ENCODE results near the gene HDAC8.

The HDAC8 gene

DNA sequence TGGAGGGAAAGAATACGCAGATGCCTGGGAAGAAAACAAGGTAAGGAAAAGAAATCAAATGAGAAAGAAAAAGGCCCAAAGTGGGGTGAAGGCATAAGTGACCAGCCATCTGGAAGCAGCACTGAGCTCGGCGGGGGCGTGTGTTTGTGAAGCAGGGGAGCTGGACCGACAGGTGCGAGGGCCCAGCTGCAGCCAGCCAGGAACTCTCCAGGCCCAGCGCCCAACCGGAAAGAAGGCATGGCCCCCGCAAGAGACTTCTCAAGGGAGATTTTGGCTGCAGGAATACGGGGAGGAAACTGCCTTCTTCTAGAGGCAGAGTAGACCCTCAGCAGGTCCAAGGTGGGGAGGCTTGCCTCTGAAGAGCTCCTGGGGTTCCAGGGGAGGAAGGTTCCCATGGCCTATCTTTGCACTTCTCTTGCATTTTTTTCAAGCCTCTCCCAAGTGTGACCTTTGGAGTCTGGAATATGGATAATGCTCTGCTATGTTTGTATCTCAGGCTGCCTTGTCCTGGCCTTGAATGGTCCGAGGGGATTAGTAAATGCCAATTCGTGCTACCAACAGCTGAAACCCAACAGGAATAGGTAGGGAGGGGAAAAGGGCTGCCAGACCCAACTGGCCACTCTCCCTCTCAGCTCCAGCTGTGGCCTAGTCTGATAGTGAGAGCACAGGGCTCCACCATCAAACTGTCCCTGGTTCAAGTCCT is 256.1 kb downstream of the HDAC8 start:
- DNase-seq (ENCODE audit: low spot score) = no peak

DNA sequence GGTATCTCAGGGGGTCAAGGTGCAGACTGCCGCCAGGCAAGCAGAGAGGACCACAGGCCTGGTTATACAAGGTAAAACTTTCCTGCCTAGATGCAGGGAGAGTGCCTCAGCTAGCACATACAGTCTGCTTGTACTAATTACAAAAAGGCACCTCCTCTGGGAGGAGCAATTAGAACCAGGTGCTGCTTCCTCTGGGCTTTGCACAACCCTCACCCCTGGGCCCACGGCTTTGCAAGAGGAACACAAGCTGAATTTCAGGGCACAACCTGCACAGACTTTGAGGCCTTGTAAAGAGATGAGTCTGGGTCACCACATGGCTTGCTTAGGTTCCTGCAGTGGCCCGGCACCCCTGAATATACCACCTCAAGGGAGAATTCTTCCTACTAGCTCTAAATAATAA is 257.8 kb downstream of the HDAC8 start:
- DNase-seq (ENCODE audit: low spot score) = no peak

DNA sequence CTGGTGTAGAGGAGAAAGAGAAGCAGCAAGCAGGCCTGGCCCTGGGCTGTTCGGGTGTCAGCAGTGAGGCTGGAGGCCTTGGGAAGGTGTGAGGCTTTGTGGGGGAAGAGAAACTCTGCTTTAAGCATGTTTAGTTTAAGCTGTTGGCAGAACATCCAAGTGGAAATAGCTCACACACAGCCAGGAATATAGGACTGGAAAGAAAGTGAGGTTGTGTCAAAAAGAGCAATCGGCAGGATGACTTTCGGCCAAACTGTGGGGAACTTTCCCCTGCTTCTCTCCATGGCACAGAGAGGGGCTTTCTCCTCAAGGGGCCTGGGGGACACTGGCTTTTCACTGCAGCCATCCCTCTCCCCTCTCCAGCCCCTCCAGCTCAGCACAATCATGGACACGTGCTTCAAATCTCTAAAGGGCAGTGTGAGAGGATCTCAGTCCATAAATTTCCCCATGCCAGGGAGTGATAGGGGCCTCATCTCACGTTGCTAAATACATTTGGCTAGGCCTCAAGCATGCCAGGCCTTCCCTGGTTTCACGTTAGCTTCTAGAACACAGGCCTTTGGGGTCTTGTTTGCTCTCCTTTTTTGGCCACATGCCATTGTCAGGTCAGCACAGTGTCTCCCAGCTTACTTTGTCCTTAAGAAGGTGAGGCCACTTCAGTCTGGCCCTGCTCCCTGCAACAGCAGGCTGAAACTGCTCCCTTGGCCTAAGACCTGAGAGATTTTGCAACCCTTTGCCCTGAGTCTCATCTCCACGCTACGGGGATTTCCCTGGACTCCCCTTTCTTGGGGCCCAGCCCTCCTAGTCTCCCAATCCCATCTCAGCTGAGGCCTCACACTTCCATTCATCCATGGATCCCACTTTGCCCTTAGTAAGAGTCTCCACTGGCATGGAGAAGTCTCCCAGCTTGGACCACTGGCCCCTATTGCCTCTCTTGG is 258.7 kb downstream of the HDAC8 start:
- no peak for DNase-seq (ENCODE audit: low spot score)

DNA sequence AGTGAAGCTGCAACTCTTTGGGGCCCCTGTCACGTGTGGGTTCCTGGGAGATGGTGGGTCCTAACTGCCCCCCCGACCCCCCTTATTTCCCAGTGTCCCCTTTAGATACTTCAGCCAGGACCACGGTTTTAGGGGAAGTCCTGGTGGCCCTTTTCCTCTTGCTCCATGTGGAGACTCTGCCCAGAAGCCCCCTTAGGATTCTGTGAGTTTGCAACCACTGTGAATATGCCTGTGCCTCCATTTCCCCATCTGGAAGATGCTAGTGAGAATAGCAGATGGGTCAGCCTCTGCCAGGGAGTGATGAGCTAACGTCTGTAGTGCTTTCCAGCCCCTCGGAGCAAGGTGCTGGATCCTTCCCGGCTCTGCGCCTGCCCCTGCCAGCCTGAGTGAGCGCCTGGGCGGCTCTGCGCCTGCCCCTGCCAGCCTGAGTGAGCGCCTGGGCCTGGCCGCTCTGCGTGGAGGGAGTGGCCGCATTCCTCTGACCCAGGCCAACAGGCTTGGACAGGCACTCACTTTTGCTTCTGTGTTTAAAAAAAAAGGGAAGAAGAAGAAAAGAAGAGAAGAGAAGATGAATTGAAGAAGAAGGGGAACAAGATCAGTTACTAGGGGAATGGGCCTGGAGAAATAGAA is 260.2 kb downstream of the HDAC8 start:
- no peak for DNase-seq (ENCODE audit: low spot score)

DNA sequence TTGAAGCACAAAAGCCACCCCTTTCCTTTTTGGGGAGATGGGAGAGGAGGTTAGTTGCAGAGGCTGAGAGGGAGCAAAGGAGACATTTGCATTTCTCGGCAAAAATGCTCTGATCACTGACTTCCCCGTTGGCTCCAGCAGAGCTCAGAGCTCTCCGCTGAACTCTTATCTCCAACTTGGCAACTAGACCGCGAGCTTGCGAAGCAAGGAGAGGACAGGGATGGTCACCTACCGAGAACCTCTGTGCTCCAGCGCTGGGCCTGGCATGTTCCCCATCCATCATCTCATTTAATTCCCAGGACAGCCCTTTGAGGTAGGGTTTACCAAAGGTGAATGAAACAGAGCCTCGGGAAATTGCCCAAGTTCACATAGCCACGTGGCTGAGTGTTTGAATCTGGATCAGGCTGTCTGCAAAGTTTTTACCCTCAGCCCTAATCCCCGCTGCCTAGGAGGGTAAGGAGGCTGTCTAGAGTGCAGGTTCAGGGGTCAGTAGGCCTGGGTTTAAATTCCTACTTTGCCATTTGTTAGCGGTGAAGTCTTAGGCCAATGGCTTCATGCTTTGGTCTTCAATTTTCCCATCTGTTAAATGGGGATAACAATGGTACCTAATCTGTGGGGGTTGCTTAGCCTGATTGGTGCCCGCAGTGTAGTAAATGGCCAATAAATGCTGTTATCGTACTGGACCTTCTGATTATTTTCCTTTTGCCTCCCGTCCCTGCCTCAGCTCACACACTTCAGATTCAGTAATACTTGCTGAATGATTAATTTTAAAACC is 263.2 kb downstream of the HDAC8 start:
- no peak for DNase-seq (ENCODE audit: low spot score)

DNA sequence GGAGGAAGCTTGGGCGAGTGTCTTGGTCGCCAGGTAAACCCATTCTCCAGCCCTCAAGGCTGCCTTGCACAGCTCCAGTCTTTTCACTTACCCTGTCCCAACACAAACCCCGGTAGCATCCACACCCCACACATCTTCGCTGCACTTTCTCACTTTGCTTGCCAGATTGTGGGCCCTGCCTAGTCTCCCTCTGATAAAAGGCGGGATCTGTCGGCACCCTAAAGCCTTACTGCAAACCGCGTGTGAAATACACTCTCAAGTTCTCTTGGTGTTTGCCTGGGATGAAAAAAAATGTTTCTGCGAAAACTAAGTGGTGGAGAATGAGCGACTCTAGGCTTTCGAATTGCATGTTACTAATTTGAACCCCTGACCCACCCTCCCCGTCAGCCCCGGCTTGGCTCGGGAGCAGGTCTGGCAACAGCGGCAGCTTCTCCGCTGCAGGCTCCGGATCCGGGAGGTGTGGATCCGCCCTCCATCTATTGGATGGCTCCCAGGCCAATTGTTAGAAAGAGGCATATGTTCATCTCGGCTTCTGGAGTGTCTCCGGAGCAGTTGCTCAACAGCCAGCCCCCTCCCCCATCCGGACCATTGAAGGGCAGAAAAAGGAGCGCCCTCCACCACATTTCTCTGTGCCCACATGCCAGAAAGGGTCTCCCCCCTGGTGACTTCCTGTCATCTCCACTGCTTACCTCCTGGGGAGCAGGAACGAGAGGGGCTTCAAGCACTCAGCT is 263.9 kb downstream of the HDAC8 start:
- DNase-seq (ENCODE audit: low spot score) = peak; percentile 74

DNA sequence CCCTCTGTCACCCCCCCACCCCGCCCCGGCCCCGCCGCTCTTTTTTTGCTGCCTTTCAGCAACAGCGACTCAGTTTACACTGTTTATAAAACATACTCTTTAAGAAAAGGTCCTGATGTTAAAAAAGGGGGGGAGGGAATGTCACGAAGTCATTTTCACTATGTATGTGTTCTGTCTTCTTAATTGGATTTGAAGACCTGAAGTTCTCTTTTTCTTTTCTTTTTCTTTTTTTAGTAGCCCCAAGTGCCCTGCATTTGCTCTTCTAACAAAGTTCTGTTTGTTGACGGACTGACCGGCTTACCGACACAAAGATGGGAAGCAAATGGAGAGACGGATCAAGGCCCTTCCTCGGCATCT is 264.5 kb downstream of the HDAC8 start:
- no peak for DNase-seq (ENCODE audit: low spot score)

DNA sequence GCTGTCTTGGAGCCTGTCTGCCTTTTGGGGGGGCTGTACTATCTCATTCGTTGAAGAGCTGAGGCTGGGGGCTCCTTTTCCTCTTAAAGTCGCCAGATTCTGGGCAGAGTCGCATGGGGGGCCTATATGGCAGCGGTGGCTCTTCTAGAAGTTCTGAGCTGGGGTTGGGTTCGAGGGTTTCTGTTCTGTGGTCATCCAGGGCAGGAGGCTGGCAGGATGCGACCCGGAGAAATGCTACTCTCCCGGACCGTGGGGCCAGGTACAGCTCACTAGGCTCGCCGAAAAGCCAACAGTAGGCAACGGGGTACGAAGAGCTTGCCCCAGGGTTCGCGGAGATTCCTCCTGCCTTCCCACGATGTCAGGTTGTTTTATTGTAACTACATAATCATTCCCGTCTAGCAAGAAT is 265.0 kb downstream of the HDAC8 start:
- no peak for DNase-seq (ENCODE audit: low spot score)

DNA sequence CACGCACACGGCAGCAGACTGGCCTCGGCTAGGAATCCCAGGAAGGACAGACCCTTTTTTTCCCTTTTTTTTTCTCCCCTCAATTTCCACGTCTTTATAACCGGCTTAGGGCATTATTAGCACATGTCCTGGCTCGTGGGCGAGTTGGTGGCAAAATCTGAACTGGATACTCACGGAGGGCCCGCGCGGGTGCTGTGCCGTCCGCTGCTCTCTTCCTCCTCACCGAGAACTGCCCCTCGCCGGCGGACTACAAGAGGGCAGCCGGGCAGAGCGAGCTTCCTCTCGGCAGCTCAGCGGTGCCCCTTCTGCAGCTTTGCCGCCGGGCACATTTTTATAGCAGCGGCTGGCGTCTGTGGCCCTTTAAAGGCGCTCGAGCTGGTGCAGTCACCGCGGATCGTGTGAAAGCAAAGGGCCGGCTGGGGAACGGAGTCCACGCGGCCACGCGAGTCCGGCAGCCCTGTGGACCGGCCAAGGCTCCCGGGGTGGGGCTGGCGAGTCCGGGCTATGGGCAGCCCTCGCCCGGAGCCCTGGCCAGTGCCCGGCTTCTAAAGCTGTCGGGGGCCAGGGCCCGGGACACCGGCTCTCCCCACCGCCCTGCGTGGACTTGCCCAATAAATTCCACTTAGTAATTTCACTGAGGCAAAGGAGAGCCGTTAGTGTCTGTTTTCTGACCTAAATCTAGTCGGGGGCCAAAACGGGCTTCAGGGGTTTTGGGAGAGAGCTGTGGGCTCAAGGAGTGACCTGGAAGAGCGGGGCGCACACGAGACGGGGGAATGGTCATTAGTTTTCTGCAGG is 265.6 kb downstream of the HDAC8 start:
- peak; percentile 68 for DNase-seq (ENCODE audit: low spot score)

DNA sequence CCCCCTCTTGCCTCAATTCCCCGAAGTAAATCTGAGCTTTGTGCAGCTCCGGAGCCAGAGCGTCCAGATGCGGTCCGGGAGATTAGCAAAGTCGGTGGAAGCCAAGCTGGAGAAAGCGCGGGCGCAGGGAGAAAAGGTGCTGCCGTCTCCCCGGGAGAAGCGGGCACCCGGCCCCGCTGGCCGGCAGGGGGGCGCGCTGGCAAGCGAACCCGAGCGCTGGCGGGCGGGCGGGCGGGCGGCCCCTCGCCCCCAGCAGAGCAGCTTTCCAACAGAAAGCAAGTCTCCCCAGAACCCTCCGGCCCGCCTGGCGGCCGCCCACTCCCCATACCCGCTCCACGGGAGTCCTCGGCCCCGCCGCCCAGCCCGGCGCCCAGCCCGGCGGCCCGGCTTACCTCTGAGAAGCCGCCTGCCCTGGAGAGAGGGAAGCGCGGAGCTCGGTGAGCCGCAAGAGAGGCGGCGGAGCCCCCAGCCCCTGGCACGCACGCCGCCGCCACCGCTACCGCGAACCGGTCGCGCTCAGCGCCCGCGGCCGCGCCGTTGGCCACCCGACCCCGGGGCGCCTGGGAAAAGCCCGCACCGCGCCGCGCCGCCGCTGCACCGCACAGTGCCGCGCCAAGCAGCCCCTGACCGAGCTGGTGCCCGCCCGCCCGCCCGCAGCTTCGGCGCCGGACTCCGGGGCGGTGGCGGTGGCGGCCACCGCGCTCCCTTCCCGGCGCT is 266.4 kb downstream of the HDAC8 start:
- DNase-seq (ENCODE audit: low spot score) = no peak

DNA sequence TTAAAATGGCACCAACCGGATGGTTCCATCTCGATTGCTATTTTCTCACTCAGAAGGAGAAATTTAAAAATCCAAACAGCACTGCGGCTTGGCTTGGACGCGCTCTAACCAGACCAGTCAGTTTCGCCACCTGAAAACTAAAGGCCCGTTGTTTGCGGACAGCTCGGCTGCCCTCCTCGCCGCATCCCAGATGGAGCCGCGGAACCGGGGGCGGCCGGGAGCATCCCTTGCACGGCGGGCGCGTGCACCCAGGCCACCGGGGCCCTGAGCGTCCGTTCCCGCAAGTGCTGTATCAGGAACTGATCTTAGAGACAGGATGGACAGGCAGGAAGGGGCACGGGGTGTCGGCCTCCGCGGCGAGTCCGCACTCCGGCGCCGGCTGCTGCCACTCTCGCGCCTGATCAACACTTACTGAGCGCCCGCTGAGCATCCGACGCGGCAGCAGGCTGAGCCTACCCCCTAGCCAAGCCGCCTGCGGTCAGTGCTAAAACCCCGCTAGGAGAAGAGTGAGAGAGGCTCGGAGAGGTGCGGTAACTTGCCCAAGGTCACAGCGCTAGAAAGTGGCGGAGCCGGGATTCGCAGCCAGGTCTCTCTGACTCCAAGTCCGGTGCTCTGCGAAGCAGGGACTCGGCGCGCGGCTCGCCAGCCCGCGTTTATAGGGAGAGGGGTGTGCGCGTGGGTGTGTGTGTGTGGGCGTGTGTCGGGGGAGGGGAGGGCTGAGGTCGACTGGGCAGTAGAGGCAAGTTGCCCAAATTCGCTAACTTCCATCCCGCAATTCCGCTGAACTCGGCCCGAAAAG is 267.2 kb downstream of the HDAC8 start, which contains the start of gene CITED1:
Gene CITED1 (minus strand): TSS at position 629 of the 799 bp plus-strand sequence. CDS start 3,045 bp downstream, outside the sequence.
- DNase-seq (ENCODE audit: low spot score) = no peak

DNA sequence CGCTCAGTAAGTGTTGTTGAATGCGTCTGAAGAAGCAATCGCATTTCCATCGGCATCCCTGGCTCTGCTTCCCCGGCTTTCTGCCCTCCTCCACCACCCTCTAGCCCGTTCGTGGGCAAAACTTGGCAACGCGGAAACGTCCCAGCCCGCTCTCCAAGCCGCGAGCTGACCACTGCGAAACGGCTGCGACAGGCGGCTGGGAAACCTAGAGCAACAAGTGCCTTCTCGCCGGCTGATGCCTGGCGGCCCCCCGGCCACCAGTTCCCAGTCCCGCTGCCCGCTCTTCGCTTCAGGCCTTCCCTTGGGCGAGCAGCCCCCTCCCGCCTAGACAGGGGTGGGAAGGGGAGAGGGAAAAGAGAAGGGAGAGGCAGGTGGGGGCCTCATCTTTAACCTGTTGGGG is 267.8 kb downstream of the HDAC8 start:
- DNase-seq (ENCODE audit: low spot score) = no peak

DNA sequence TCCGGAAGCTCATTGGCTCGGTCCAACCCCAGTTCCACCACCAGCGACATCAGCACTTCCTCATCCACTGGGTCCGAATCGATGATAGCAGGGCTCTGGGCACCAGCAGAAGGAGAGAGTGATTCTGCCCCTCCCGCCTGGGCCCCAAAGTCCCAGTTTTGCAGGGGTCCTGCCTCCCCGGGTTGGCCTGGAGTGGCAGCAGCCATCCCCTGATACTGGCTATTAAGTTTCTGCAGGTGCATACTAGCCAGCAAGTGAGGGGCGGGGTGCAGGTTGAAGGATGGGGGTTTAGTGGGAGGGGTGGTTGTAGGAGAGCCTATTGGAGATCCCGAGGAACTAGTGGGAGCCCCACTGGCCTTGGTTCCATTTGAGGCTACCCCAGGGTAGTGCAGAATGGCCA is 270.9 kb downstream of the HDAC8 start:
- DNase-seq (ENCODE audit: low spot score) = no peak

DNA sequence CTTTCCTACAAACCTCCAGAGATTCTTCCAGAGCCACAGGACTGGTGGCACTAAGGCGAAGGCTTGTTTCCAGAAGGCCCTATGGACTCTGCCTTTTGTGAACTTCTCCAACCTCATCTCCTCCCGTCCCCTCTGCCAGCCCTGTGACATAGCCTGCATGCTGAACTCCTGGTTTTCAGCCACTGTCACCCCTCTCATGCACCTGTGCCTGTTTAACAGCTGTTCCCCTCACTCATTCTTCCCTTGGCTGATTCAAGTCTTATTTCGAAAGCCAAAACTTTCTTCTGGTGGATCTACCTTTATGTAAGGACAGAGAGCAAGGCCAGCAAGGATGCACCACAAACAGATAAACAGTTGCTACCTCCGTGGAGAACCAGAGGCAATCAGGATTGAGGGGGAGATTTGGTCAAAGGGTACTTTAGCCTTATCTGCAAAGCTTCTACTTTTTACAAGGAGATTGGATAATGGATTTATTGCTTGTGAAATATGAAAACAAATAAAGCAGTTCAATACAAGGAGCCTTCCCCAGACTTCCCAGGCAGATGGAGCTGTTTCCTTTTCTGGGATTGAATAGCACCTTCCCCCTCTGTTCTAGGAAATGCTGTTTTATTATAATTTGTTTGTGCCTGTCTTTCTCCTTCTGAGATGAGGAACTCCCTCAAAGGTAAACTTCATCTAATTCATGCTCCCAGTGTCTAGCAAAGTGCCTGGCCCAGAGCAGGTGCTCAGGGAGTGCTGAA is 272.6 kb downstream of the HDAC8 start:
- no peak for DNase-seq (ENCODE audit: low spot score)

DNA sequence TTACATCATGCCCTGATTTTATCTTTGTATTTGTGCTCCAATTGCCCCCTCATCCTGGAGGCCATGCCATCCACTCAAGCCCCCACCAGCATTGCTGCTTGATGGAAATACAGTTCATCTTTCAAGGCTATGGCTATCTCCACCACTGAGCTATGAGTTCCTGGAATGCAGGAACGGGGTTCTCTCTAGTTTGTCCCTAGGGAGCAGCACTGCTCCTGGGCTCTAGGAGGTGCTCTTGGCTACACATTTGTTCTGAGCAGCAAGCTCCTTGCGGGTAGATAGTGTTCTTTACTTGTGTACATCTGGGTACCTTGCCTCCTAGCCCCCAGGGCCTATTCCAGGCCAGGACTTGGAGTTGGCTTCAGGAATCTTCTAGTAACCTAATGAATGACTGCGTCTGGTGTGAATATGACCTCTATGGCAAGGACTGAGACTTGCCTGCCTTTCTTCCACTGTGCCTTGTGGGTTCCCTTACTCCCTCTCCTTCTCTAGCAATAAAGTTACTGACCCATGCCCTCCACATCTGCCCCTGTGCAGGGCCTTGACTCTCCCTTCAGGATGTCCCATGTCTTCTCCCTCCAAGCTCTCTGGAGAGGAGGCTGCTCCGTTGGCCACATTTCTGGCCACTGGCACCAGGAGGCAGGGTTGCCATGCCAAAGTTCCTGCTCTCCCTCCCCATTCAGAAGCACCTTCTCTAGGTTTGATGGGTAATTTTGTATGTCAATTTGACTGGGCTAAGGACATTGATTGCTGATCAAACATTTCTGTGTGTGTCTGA is 274.5 kb downstream of the HDAC8 start:
- no peak for DNase-seq (ENCODE audit: low spot score)

DNA sequence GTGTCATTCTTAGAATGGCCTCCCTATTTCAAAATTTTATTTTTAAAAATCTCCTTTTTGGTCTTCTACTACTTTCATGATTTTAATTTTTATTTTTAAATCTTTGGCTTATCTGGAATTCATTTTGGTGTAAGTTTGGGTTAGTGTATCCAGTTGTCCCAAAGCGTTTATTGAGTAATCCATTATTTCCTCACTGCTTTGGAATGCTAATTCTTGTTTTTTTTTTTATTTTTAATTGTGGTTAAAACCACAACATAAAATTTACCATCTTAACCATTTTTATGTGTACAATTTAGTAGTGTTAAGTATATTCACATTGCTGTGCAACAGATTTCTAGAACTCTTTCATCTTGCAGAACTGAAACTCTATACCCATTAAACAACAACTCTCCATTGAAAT is 275.7 kb downstream of the HDAC8 start:
- no peak for DNase-seq (ENCODE audit: low spot score)

DNA sequence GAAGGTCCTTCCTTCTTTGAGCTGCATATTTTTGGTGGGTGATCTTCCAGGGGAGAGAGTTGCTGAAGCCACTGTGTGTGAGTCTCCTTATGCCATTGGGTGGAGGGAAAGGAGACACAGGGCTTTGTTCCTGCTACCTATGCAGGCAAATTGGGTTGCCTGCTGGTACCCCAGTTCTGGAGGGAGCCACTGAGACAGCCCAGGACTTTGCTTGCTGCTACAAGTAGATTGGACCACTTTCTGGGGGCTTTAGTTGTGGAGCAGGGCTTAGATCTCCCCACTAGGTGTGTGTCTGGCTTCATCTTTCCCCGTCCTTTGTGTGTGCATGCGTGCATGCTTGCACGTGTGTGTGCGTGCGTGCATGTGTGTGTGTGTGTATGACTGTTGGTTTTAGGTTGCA is 276.9 kb downstream of the HDAC8 start:
- no peak for DNase-seq (ENCODE audit: low spot score)

DNA sequence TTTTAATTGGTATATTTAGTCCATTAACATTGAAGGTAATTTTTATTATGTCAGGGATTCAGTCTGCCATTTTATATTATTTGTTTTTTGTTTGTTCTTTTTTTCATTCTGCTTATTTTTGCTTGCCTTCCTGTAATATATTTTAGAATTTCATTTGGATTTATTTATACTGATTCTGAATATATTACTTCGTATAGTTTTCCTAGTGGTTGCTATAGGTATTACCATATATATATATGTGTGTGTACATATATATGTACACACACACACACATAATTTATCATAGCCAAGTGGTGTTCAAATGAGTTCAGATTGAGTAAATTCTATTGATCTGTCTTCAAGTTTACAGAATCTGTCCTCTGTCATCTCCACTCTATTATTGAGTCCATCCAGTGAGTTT is 278.1 kb downstream of the HDAC8 start:
- no peak for DNase-seq (ENCODE audit: low spot score)
